Chondrocyte (in vitro differentiated cells): ENCODE measurements around the gene COL21A1. TPM values are rescaled to one million over a fixed set of nuclear protein-coding genes. Genes with fewer than 3 reads are reported as not detected.

ENCODE experiments used
- DNase-seq: peaks from one replicate; pipeline ENCODE4 v3.0.0; 2021; ENCODE audit warnings: mixed read lengths, low spot score
- H3K27ac Mint-ChIP-seq: one replicate; pipeline ENCODE4 v1.8.0; 2021; ENCODE audit warnings: mild to moderate bottlenecking, moderate library complexity, mixed read lengths; ENCODE audit not compliant: unreplicated experiment
- H3K27me3 Mint-ChIP-seq: 2 replicates; pipeline ENCODE4 v1.8.0; 2021; ENCODE audit warnings: low read depth, mixed read lengths
- H3K36me3 Mint-ChIP-seq: 2 replicates; pipeline ENCODE4 v1.8.0; 2021; ENCODE audit warnings: low read depth, mixed read lengths
- H3K4me1 Mint-ChIP-seq: 2 replicates; pipeline ENCODE4 v1.8.0; 2021; ENCODE audit warnings: low read depth, mild to moderate bottlenecking, mixed read lengths
- H3K4me3 Mint-ChIP-seq: one replicate; pipeline ENCODE4 v1.8.0; 2021; ENCODE audit warnings: mild to moderate bottlenecking, moderate library complexity, mixed read lengths; ENCODE audit not compliant: unreplicated experiment
- H3K9me3 Mint-ChIP-seq: 2 replicates; pipeline ENCODE4 v1.8.0; 2021; ENCODE audit warnings: low read depth, mixed read lengths
- total RNA-seq: library from RNA; stranded (reverse); gene quantifications from 3 replicates; pipeline ENCODE4 v1.2.1, GENCODE V29; 2021
- TF ChIP-seq, protein P1 (sequence below): fragments of 200-600 bp; sonication (generic); IDR thresholded peaks from 2 replicates; pipeline ENCODE4 v1.5.0; 2021; ENCODE audit warnings: antibody characterized with exemption, mild to moderate bottlenecking, moderate library complexity

The COL21A1 gene
- total RNA-seq, 1 donor from 2014 or later: 68.9 TPM

DNA sequence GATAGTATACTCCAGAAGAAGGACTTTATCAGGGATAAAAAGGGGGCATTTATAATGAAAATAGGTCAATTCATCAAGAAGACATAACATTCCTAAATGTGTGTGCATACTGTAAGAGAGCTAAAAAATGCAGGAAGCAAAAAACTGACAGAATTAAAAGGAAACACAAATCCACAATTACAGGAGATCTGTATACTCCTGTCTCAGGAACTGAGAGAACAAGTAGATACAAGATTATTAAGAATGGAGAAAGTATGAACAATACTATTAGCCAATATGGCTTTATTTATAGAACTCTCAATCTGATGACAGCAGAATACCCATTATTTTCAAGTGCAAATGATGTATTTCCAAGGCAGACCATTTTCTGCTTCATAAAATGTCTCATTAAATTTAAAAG, 204.3 kb downstream of the COL21A1 start:
- Mint-ChIP-seq H3K27me3 (no peaks in the 10 kb centered on the region), H3K4me3 (no peak overlapping the region), H3K4me1 (peaks cover 89% of the 10 kb centered on the region), H3K27ac (peak overlapping the region; percentile 71), H3K36me3 (peaks cover 2% of the 10 kb centered on the region), H3K9me3 (peaks cover 6% of the 10 kb centered on the region)
- DNase-seq: no peak
- TF ChIP-seq, protein P1, sequence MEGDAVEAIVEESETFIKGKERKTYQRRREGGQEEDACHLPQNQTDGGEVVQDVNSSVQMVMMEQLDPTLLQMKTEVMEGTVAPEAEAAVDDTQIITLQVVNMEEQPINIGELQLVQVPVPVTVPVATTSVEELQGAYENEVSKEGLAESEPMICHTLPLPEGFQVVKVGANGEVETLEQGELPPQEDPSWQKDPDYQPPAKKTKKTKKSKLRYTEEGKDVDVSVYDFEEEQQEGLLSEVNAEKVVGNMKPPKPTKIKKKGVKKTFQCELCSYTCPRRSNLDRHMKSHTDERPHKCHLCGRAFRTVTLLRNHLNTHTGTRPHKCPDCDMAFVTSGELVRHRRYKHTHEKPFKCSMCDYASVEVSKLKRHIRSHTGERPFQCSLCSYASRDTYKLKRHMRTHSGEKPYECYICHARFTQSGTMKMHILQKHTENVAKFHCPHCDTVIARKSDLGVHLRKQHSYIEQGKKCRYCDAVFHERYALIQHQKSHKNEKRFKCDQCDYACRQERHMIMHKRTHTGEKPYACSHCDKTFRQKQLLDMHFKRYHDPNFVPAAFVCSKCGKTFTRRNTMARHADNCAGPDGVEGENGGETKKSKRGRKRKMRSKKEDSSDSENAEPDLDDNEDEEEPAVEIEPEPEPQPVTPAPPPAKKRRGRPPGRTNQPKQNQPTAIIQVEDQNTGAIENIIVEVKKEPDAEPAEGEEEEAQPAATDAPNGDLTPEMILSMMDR: no peak

DNA sequence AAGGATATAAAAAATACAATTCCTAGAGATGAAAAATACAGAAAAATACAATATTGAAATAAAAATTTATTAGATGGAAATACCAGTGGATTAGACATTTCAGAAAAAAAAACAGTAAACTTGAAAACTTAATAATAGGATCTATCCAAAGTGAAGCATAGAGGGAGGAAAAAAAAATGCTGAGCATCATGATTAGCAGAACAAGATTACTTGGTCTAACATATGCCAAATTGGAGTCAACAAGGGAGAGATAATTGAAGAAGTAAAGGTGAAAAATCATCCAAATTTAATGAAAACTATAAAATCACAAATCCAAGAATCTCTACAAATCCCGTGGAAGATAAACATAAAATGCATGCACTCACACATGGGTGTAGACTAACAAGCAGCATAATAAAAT, 205.8 kb downstream of the COL21A1 start:
- H3K4me1 Mint-ChIP-seq: peaks cover 90% of the 10 kb centered on the region
- H3K36me3 Mint-ChIP-seq: peaks cover 2% of the 10 kb centered on the region
- TF ChIP-seq, protein P1: no peak
- H3K9me3 Mint-ChIP-seq: peaks cover 6% of the 10 kb centered on the region
- H3K27me3 Mint-ChIP-seq: no peaks in the 10 kb centered on the region
- H3K4me3 Mint-ChIP-seq: no peak overlapping the region
- H3K27ac Mint-ChIP-seq: peak overlapping the region; percentile 82
- no peak for DNase-seq

DNA sequence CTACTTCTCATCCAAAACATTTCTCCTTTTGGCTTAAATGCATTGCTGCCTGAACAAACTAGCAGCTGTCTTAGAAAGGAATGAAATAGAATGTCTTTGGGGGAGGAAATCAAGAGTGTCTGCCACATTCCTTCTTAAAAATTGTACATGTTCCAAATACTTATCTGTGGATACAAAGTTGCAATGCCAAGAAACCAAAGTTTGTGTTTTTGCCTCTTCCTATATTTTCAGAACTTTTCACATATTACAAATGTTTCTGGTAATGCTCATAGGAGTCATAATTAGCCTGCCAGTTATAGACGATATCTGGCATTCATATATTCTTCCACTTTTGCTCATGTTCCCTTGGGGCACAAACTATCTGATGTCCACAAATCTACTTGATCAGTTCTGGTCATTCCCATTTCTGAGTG, 206.5 kb downstream of the COL21A1 start:
- peaks cover 87% of the 10 kb centered on the region for H3K4me1 Mint-ChIP-seq
- peak overlapping the region; percentile 82 for H3K27ac Mint-ChIP-seq
- TF ChIP-seq, protein P1: no peak
- no peak for DNase-seq
- H3K36me3 Mint-ChIP-seq: peaks cover 2% of the 10 kb centered on the region
- H3K27me3 Mint-ChIP-seq: no peaks in the 10 kb centered on the region
- H3K4me3 Mint-ChIP-seq: peak overlapping the region; percentile 13
- peaks cover 6% of the 10 kb centered on the region for H3K9me3 Mint-ChIP-seq

DNA sequence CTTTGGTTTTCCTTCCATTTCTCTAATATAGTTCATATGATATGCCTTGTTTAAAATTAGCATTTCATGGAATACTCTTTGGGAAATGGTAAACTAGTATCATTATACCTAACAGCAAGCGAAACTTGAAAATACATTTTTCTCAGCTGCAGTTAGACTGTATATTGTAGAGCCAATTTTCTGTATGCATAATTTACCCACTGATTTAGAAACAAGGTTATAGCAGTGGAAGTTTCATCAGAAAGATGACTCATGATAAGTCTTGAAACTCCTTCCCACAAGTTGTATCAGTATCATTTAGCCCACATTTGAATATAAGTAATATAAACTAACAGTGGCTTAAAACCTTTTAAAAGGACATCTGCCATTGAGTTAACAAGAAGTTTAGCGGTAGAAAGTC, 207.2 kb downstream of the COL21A1 start:
- TF ChIP-seq, protein P1: no peak
- H3K27me3 Mint-ChIP-seq: no peaks in the 10 kb centered on the region
- peaks cover 80% of the 10 kb centered on the region for H3K4me1 Mint-ChIP-seq
- peaks cover 2% of the 10 kb centered on the region for H3K36me3 Mint-ChIP-seq
- H3K4me3 Mint-ChIP-seq: no peak overlapping the region
- H3K27ac Mint-ChIP-seq: peak overlapping the region; percentile 82
- peaks cover 6% of the 10 kb centered on the region for H3K9me3 Mint-ChIP-seq
- no peak for DNase-seq

DNA sequence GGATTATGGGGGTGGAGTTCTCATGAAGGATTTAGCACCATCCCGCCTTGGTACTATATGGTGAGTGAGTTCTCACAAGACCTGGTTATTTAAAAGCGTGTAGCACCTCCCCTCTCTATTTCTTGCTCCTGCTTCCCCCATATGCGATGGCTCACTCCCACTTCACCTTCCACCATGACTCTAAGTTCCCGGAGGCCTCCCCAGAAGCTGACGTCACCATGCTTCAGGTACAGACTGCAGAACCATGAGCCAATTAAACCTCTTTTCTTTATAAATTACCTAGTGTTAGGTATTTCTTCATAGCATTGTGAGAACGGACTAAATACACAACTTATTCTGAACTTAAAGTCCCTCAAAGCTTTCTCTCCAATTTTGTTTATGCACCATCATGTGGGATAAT, 208.6 kb downstream of the COL21A1 start:
- peak overlapping the region; percentile 24 for H3K27ac Mint-ChIP-seq
- H3K4me3 Mint-ChIP-seq: no peak overlapping the region
- peaks cover 6% of the 10 kb centered on the region for H3K9me3 Mint-ChIP-seq
- H3K4me1 Mint-ChIP-seq: peaks cover 69% of the 10 kb centered on the region
- peaks cover 2% of the 10 kb centered on the region for H3K36me3 Mint-ChIP-seq
- DNase-seq: no peak
- TF ChIP-seq, protein P1: no peak
- no peaks in the 10 kb centered on the region for H3K27me3 Mint-ChIP-seq
